Measurements from ENCODE around the gene FALEC.

- TF ChIP-seq CTCF (conservative IDR thresholded peaks at IDR 0.05 in 1 of 2, IDR thresholded peaks at IDR 0.05 in 1 of 2; ENCODE audit: extremely low read depth in 1 of 2, insufficient read depth in 1 of 2, low read depth in 1 of 2, low read length in 2 of 2) (no peak), EZH2 (IDR thresholded peaks at IDR 0.05; ENCODE audit: borderline replicate concordance, low read length) (no peak)
Observed at GRCh38 chr1:150545486-150546032, 30.0 kb downstream of the FALEC start.

All from mammary epithelial cell (primary cell).